Kidney (tissue), 14 donors: ENCODE results near the gene ZSWIM8. TPM values are rescaled to one million over a fixed set of nuclear protein-coding genes. Genes with fewer than 3 reads are reported as not detected.
A peak's percentile ranks its signal among the peaks of the same experiment; 100 is the strongest.

Experiments
- DNase-seq, 5 donors: peaks; one replicate each; pipeline ENCODE4 v3.0.0-alpha.2; 2013 to 2020
- FAIRE-seq: peaks from 2 replicates; lab custom pipeline; 2012; peaks lifted over from hg19 to GRCh38; lab: Jason Lieb, UNC
- H3K27ac ChIP-seq, 2 donors: one replicate each; pipeline ENCODE4 v1.7.0; 2013; ENCODE audit warnings: low read depth in 2 of 2, low read length in 2 of 2, inconsistent platforms in 1 of 2
- H3K27me3 ChIP-seq: one replicate; pipeline ENCODE4 v1.7.1; 2013; ENCODE audit warnings: low read length, inconsistent platforms; ENCODE audit not compliant: control insufficient read depth, insufficient read depth
- H3K36me3 ChIP-seq, 3 donors: one replicate each; pipeline versions ENCODE4 v1.7.0 to v1.7.1; 2013; ENCODE audit warnings: low read length in 3 of 3, control low read depth in 1 of 3, inconsistent platforms in 1 of 3; ENCODE audit not compliant: insufficient read depth in 3 of 3, control insufficient read depth in 2 of 3
- H3K4me1 ChIP-seq, 3 donors: one replicate each; pipeline versions ENCODE4 v1.7.0 to v1.7.1; 2013; ENCODE audit warnings: low read length in 3 of 3, inconsistent platforms in 1 of 3, low read depth in 1 of 3; ENCODE audit not compliant: control insufficient read depth in 2 of 3, insufficient read depth in 2 of 3
- H3K4me3 ChIP-seq, 3 donors: one replicate each; pipeline versions ENCODE4 v1.7.0 to v1.8.1; 2013; ENCODE audit warnings: low read length in 3 of 3, control low read depth in 1 of 3, inconsistent platforms in 1 of 3
- H3K9ac ChIP-seq, 3 donors: one replicate each; pipeline versions ENCODE4 v1.7.0 to v1.7.1; 2013; ENCODE audit warnings: low read length in 3 of 3, control low read depth in 1 of 3, inconsistent platforms in 1 of 3
- H3K9me3 ChIP-seq, 3 donors: one replicate each; pipeline versions ENCODE4 v1.7.0 to v1.7.1; 2013; ENCODE audit warnings: low read length in 3 of 3, control low read depth in 1 of 3, inconsistent platforms in 1 of 3; ENCODE audit not compliant: control insufficient read depth in 2 of 3, insufficient read depth in 1 of 3
- intact Hi-C: fragments of 100-400 bp; cut with DNase I; formaldehyde crosslinking; loops from one replicate; pipeline ENCODE4 v1.11.1; 2022
- polyA plus RNA-seq: library from polyadenylated mRNA; stranded (reverse); fragments of 350-450 nt; fragmentation: Illumina TruSeq; extraction: RNeasy Lipid Tissue Mini Kit (QIAGEN cat#74804); gene quantifications from one replicate; pipeline ENCODE4 v1.2.3, GENCODE V29; 2014; ENCODE audit warnings: low read depth, low replicate concordance; ENCODE audit not compliant: insufficient read depth
- total RNA-seq: library from RNA; stranded (reverse); fragmentation: NEBNext Ultra II Directional; extraction: Animal tissue kit (Norgen Biotek cat#: 25700); gene quantifications from one replicate; pipeline ENCODE4 v1.2.1, GENCODE V29; 2021
- TF ChIP-seq, protein P1 (sequence below): IDR thresholded peaks from 3 replicates; pipeline ENCODE4 v1.5.1; 2012; ENCODE audit warnings: mild to moderate bottlenecking, moderate library complexity, borderline replicate concordance; ENCODE audit not compliant: insufficient read depth; ENCODE audit errors: extremely low read depth
- donor health status: control.
- donor health status: control.
- donor health status: control.
- donor health status: control.
- donor health status: control.
- donor health status: DM: yes; HTN: yes; CAD: no.
- donor health status: Normal renal cell carcinoma (clear cell type).

Gene ZSWIM8
- total and polyA plus RNA-seq, 2 donors from 2014 or later, result 91.8 to 96.7 TPM

DNA sequence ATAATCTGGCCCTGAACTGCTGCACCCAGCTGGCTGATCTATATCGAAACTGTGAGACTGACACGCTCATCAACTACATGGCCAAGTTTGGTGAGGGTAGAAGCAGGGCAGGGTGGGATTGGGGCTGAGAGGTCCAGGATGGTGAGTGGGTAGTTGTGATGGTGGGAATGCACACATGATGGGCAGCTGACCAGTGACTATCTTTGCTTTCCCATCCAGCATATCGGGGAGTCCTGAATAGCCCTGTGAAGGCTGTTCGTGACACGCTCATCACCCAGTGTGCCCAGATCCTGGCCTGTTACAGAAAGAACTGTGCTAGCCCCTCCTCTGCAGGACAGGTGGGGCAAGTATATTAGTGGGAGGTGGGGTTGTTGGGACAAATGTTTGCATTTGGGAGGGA lies 16.0 kb upstream of the ZSWIM8 start:
- H3K9ac ChIP-seq, result no peak overlapping the region
- H3K27me3 ChIP-seq, result no peaks in the 10 kb centered on the region
- FAIRE-seq (no peak), DNase-seq (no peak)
- intact Hi-C loops, result no loop called here
- H3K9me3 ChIP-seq, result no peaks in the 10 kb centered on the region
- no peak overlapping the region for H3K4me3 ChIP-seq
- peaks cover 0 to 16% (median 0%) of the 10 kb centered on the region in 3 donors for H3K4me1 ChIP-seq
- H3K36me3 ChIP-seq, result peaks cover 17 to 62% (median 51%) of the 10 kb centered on the region in 3 donors
- TF ChIP-seq, protein P1, sequence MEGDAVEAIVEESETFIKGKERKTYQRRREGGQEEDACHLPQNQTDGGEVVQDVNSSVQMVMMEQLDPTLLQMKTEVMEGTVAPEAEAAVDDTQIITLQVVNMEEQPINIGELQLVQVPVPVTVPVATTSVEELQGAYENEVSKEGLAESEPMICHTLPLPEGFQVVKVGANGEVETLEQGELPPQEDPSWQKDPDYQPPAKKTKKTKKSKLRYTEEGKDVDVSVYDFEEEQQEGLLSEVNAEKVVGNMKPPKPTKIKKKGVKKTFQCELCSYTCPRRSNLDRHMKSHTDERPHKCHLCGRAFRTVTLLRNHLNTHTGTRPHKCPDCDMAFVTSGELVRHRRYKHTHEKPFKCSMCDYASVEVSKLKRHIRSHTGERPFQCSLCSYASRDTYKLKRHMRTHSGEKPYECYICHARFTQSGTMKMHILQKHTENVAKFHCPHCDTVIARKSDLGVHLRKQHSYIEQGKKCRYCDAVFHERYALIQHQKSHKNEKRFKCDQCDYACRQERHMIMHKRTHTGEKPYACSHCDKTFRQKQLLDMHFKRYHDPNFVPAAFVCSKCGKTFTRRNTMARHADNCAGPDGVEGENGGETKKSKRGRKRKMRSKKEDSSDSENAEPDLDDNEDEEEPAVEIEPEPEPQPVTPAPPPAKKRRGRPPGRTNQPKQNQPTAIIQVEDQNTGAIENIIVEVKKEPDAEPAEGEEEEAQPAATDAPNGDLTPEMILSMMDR, result no peak
- H3K27ac ChIP-seq, result no peak overlapping the region

DNA sequence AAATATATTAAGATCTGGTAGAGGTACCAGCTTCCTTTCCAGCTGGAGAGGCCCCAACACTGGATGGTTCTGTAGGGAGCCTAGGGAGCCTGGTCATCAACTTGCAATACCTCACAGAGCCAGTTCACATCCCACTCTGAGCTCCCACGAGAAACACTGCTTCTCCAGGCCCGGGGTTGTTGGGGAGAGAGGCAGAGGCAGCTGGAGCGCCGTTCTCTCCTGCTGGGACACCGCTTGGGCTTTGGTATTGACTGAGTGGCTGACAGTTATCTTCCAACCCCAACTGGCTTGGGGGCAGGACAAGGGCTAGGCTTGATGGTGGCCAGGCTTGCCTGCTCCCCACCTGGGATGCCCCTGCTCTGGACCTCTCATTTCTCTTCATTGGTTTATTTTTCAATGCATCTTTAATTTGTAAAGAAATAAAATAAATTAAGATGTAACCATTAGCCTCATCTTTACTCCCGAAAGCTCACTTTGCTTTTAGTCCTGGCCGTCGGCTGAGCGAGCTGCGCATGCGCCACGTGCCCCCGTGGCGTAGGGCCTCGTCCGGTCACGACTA lies 13.6 kb upstream of the ZSWIM8 start:
- Histone ChIP-seq H3K36me3 (peaks cover 7 to 38% (median 30%) of the 10 kb centered on the region in 3 donors), H3K27me3 (no peaks in the 10 kb centered on the region), H3K9me3 (no peaks in the 10 kb centered on the region), H3K4me1 (peaks cover 0 to 24% (median 0%) of the 10 kb centered on the region in 3 donors), H3K4me3 (peak overlapping the region; percentile 73 to 88 (median 84)), H3K27ac (peak overlapping the region; percentile 98), H3K9ac (peak overlapping the region in 1 of 3 donors; percentile 74)
- DNase-seq (peak in 3 of 5 donors; percentile 28 to 95 (median 93)), FAIRE-seq (no peak)
- TF ChIP-seq, protein P1, result no peak
- intact Hi-C loops, result no loop called here

DNA sequence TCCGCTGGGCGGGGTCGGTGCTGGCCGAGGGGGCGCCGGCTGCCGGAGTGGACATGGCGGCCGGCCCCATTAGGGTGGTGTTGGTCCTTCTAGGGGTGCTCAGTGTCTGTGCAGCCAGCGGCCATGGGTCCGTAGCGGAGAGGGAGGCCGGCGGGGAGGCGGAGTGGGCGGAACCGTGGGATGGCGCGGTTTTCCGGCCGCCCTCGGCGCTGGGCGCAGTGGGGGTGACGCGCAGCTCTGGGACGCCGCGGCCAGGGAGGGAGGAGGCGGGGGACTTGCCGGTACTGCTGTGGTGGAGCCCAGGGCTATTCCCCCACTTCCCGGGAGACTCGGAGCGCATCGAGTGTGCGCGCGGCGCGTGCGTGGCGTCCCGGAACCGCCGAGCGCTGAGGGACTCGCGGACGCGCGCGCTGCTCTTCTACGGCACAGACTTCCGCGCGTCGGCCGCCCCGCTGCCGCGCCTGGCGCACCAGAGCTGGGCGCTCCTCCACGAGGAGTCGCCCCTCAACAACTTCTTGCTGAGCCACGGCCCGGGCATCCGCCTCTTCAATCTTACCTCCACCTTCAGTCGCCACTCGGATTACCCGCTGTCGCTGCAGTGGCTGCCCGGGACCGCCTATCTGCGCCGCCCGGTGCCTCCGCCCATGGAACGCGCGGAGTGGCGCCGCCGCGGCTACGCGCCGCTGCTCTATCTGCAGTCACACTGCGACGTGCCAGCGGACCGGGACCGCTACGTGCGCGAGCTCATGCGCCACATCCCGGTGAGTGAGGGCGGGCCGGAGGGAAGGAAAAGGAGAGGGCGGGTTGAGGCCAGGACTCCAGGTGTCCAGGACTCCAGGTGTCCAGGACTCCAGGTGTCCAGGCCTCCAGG lies 12.9 kb upstream of the ZSWIM8 start:
- peaks cover 5 to 34% (median 26%) of the 10 kb centered on the region in 3 donors for H3K36me3 ChIP-seq
- peak overlapping the region; percentile 98 for H3K27ac ChIP-seq
- no peaks in the 10 kb centered on the region for H3K27me3 ChIP-seq
- H3K4me3 ChIP-seq, result peak overlapping the region; percentile 73 to 88 (median 84)
- peak; percentile 86 to 96 (median 90) for DNase-seq
- H3K9me3 ChIP-seq, result no peaks in the 10 kb centered on the region
- H3K4me1 ChIP-seq, result peaks cover 0 to 24% (median 0%) of the 10 kb centered on the region in 3 donors
- FAIRE-seq, result no peak
- H3K9ac ChIP-seq, result peak overlapping the region; percentile 52 to 81 (median 74)
- TF ChIP-seq, protein P1, result peak; percentile 2
- intact Hi-C loops, result no loop called here
